Measurements from ENCODE around the gene MPRIP. TPM values are rescaled to one million over a fixed set of nuclear protein-coding genes. Genes with fewer than 3 reads are reported as not detected.

Gene MPRIP
- total RNA-seq, 1 donor from 2014 or later = 275 TPM

GRCh38 chr17:17119106-17119505 lies 76.8 kb downstream of the MPRIP start:
- Mint-ChIP-seq H3K4me1 (ENCODE audit: unreplicated experiment) (peaks cover 39% of the 10 kb centered on the region), H3K9me3 (no peaks in the 10 kb centered on the region), H3K36me3 (peaks cover 8% of the 10 kb centered on the region), H3K27me3 (no peaks in the 10 kb centered on the region), H3K27ac (no peak overlapping the region), H3K4me3 (no peak overlapping the region)
- TF ChIP-seq CTCF (conservative IDR thresholded peaks at IDR 0.05) = no peak
- DNase-seq (ENCODE audit: extremely low spot score, unreplicated experiment) = no peak

GRCh38 chr17:17119533-17119932 lies 77.3 kb downstream of the MPRIP start:
- H3K9me3 Mint-ChIP-seq = no peaks in the 10 kb centered on the region
- peaks cover 42% of the 10 kb centered on the region for H3K4me1 Mint-ChIP-seq (ENCODE audit: unreplicated experiment)
- peaks cover 8% of the 10 kb centered on the region for H3K36me3 Mint-ChIP-seq
- TF ChIP-seq CTCF (conservative IDR thresholded peaks at IDR 0.05) = no peak
- peak overlapping the region; percentile 53 for H3K27ac Mint-ChIP-seq
- H3K27me3 Mint-ChIP-seq = no peaks in the 10 kb centered on the region
- H3K4me3 Mint-ChIP-seq = no peak overlapping the region
- DNase-seq (ENCODE audit: extremely low spot score, unreplicated experiment) = no peak

- peak overlapping the region; percentile 53 for H3K27ac Mint-ChIP-seq
- no peaks in the 10 kb centered on the region for H3K27me3 Mint-ChIP-seq
- TF ChIP-seq CTCF (conservative IDR thresholded peaks at IDR 0.05) = no peak
- DNase-seq (ENCODE audit: extremely low spot score, unreplicated experiment) = no peak
- no peaks in the 10 kb centered on the region for H3K9me3 Mint-ChIP-seq
- H3K4me1 Mint-ChIP-seq (ENCODE audit: unreplicated experiment) = peaks cover 38% of the 10 kb centered on the region
- no peak overlapping the region for H3K4me3 Mint-ChIP-seq
- peaks cover 8% of the 10 kb centered on the region for H3K36me3 Mint-ChIP-seq
These were observed 78.0 kb downstream of the MPRIP start for GRCh38 chr17:17120294-17120693.

GRCh38 chr17:17120701-17121100 lies 78.4 kb downstream of the MPRIP start:
- Mint-ChIP-seq H3K4me1 (ENCODE audit: unreplicated experiment) (peaks cover 38% of the 10 kb centered on the region), H3K36me3 (peaks cover 8% of the 10 kb centered on the region), H3K27ac (peak overlapping the region; percentile 73), H3K27me3 (no peaks in the 10 kb centered on the region), H3K4me3 (no peak overlapping the region), H3K9me3 (no peaks in the 10 kb centered on the region)
- no peak for TF ChIP-seq CTCF (conservative IDR thresholded peaks at IDR 0.05)
- DNase-seq (ENCODE audit: extremely low spot score, unreplicated experiment) = no peak

- H3K27ac Mint-ChIP-seq = peak overlapping the region; percentile 73
- H3K36me3 Mint-ChIP-seq = peaks cover 8% of the 10 kb centered on the region
- H3K9me3 Mint-ChIP-seq = no peaks in the 10 kb centered on the region
- no peaks in the 10 kb centered on the region for H3K27me3 Mint-ChIP-seq
- no peak for TF ChIP-seq CTCF (conservative IDR thresholded peaks at IDR 0.05)
- peaks cover 39% of the 10 kb centered on the region for H3K4me1 Mint-ChIP-seq (ENCODE audit: unreplicated experiment)
- no peak for DNase-seq (ENCODE audit: extremely low spot score, unreplicated experiment)
- H3K4me3 Mint-ChIP-seq = no peak overlapping the region
These were observed 78.9 kb downstream of the MPRIP start for GRCh38 chr17:17121162-17121561.

All from type B pancreatic cell (in vitro differentiated cells).